IMR-90 (cell line): ENCODE measurements around the gene IFNGR1. TPM values are rescaled to one million over a fixed set of nuclear protein-coding genes. Genes with fewer than 3 reads are reported as not detected.
"Not testable (repeated sequence)": the region's sequence is repeated elsewhere in the genome, so short reads cannot be mapped to it uniquely, and the experiment has no call there.

Source experiments
- ATAC-seq: fragments of 200-7000 bp; cut with Tn5 transposase; 2 replicates; pipeline ENCODE4 v1.9.1; 2020; ENCODE audit warnings: low read depth, mild to moderate bottlenecking, moderate library complexity
- BruUV-seq: library from RNA; stranded (reverse); fragments of 400-500 nt; replicated peaks from 2 replicates; lab custom pipeline; 2021; lab: Mats Ljungman, UMichigan
- CTCF ChIA-PET: fragments of 300-600 bp; formaldehyde crosslinking; extraction: SDS; loops from one replicate; lab custom pipeline; 2021; ENCODE audit warnings: antibody characterized with exemption; lab: Yijun Ruan, JAX
- POLR2A ChIA-PET: fragments of 300-600 bp; sonication (Branson Sonifier 250); formaldehyde crosslinking; loops from one replicate; lab custom pipeline; 2022; ENCODE audit warnings: antibody characterized with exemption; ENCODE audit not compliant: unreplicated experiment; lab: Charles Lee
- DNase-seq: peaks from one replicate; pipeline ENCODE4 v3.0.0; 2013
- H2AFZ ChIP-seq: replicated peaks from 2 replicates; pipeline ENCODE3; 2013; ENCODE audit warnings: low read length, mild to moderate bottlenecking; ENCODE audit not compliant: poor library complexity
- H2AK5ac ChIP-seq: 2 replicates; pipeline ENCODE4 v1.6.1; 2013; ENCODE audit warnings: low read depth, low read length, inconsistent platforms
- H2AK9ac ChIP-seq: replicated peaks from 2 replicates; pipeline ENCODE3; 2013; ENCODE audit warnings: mild to moderate bottlenecking, low read depth, low read length, moderate library complexity; ENCODE audit not compliant: poor library complexity
- H2BK120ac ChIP-seq: 2 replicates; pipeline ENCODE4 v1.6.1; 2013; ENCODE audit warnings: low read depth, low read length, inconsistent platforms
- H2BK15ac ChIP-seq: 3 replicates; pipeline ENCODE4 v1.6.1; 2013; ENCODE audit warnings: low read depth, low read length, inconsistent platforms
- H2BK20ac ChIP-seq: 2 replicates; pipeline ENCODE4 v1.6.1; 2013; ENCODE audit warnings: low read depth, mild to moderate bottlenecking, inconsistent platforms, low read length, moderate library complexity
- H2BK5ac ChIP-seq: 2 replicates; pipeline ENCODE4 v1.6.1; 2013; ENCODE audit warnings: mild to moderate bottlenecking, low read depth, low read length, inconsistent platforms; ENCODE audit not compliant: poor library complexity, severe bottlenecking
- H3K14ac ChIP-seq: replicated peaks from 2 replicates; pipeline ENCODE4 v1.6.1; 2013; ENCODE audit warnings: low read depth, low read length, inconsistent platforms
- H3K18ac ChIP-seq: 2 replicates; pipeline ENCODE4 v1.6.1; 2013; ENCODE audit warnings: low read depth, low read length, control low read depth
- H3K23ac ChIP-seq: 2 replicates; pipeline ENCODE4 v1.6.1; 2013; ENCODE audit warnings: low read depth, low read length, inconsistent platforms
- H3K27ac ChIP-seq: 2 replicates; pipeline ENCODE4 v1.5.1; 2013; ENCODE audit warnings: mild to moderate bottlenecking, control low read depth, low read length; ENCODE audit not compliant: insufficient read depth
- H3K27me3 ChIP-seq: 2 replicates; pipeline ENCODE4 v1.6.1; 2013; ENCODE audit warnings: low read length; ENCODE audit not compliant: control insufficient read depth, insufficient read depth
- H3K36me3 ChIP-seq: 2 replicates; pipeline ENCODE4 v1.6.1; 2013; ENCODE audit warnings: low read length, mixed read lengths; ENCODE audit not compliant: control insufficient read depth, insufficient read depth
- H3K4ac ChIP-seq: 2 replicates; pipeline ENCODE4 v1.6.1; 2013; ENCODE audit warnings: low read depth, low read length, inconsistent platforms
- H3K4me1 ChIP-seq: 2 replicates; pipeline ENCODE4 v1.6.1; 2013; ENCODE audit warnings: low read length, mixed read lengths; ENCODE audit not compliant: control insufficient read depth, insufficient read depth
- H3K4me2 ChIP-seq: 2 replicates; pipeline ENCODE4 v1.6.1; 2013; ENCODE audit warnings: low read depth, mild to moderate bottlenecking, control low read depth, low read length, moderate library complexity
- H3K4me3 ChIP-seq: 2 replicates; pipeline ENCODE4 v1.5.1; 2013; ENCODE audit warnings: low read depth, mild to moderate bottlenecking, control low read depth, low read length, moderate library complexity; ENCODE audit not compliant: insufficient read depth
- H3K56ac ChIP-seq: 2 replicates; pipeline ENCODE4 v1.6.1; 2013; ENCODE audit warnings: low read length, inconsistent platforms; ENCODE audit not compliant: insufficient read depth; ENCODE audit errors: extremely low read depth
- H3K79me1 ChIP-seq, 2 experiments: 2 replicates each; pipeline ENCODE4 v1.6.1; 2013; ENCODE audit warnings: low read length in 2 of 2, inconsistent platforms in 1 of 2, low read depth in 1 of 2
- H3K9ac ChIP-seq: 2 replicates; pipeline ENCODE4 v1.6.1; 2013; ENCODE audit warnings: low read depth, low read length, control low read depth
- H3K9me1 ChIP-seq: 2 replicates; pipeline ENCODE4 v1.6.1; 2013; ENCODE audit warnings: low read length, inconsistent platforms; ENCODE audit not compliant: insufficient read depth
- H3K9me3 ChIP-seq: 2 replicates; pipeline ENCODE4 v1.6.1; 2013; ENCODE audit warnings: low read length; ENCODE audit not compliant: control insufficient read depth, insufficient read depth
- H4K20me1 ChIP-seq: 2 replicates; pipeline ENCODE4 v1.6.1; 2013; ENCODE audit warnings: low read length, inconsistent platforms; ENCODE audit not compliant: insufficient read depth
- H4K5ac ChIP-seq: 2 replicates; pipeline ENCODE4 v1.6.1; 2013; ENCODE audit warnings: mild to moderate bottlenecking, low read depth, low read length, control low read depth
- H4K8ac ChIP-seq, 2 experiments: 2 replicates each; pipeline ENCODE4 v1.6.1; 2013; ENCODE audit warnings: low read depth in 2 of 2, low read length in 2 of 2, control low read depth in 1 of 2, inconsistent platforms in 1 of 2
- H4K91ac ChIP-seq: 2 replicates; pipeline ENCODE4 v1.6.1; 2013; ENCODE audit warnings: low read depth, low read length, inconsistent platforms; ENCODE audit not compliant: insufficient read depth
- BHLHE40 ChIP-seq: fragments of 150-350 bp; IDR thresholded peaks from 2 replicates; pipeline ENCODE4 v1.6.1; 2016; ENCODE audit warnings: mild to moderate bottlenecking, low read depth, low read length
- CHD1 ChIP-seq: IDR thresholded peaks from 2 replicates; pipeline ENCODE4 v1.6.1; 2012; ENCODE audit warnings: low read depth, low read length, improper control_type of control experiment
- FOS ChIP-seq: fragments of 150-350 bp; IDR thresholded peaks from 2 replicates; pipeline ENCODE4 v1.6.1; 2016; ENCODE audit warnings: low read depth, low read length
- MAZ ChIP-seq: IDR thresholded peaks from 2 replicates; pipeline ENCODE4 v1.6.1; 2012; ENCODE audit warnings: low read depth, mild to moderate bottlenecking, low read length, improper control_type of control experiment, moderate library complexity, borderline replicate concordance
- NFE2L2 ChIP-seq: fragments of 150-350 bp; IDR thresholded peaks from 2 replicates; pipeline ENCODE4 v1.6.1; 2016; ENCODE audit warnings: low read depth, mild to moderate bottlenecking, low read length
- POLR2A ChIP-seq: IDR thresholded peaks from 2 replicates; pipeline ENCODE4 v1.6.1; 2012; ENCODE audit warnings: mild to moderate bottlenecking, low read depth, low read length
- RCOR1 ChIP-seq: IDR thresholded peaks from 2 replicates; pipeline ENCODE4 v1.6.1; 2012; ENCODE audit warnings: mild to moderate bottlenecking, low read length, improper control_type of control experiment; ENCODE audit not compliant: insufficient replicate concordance
- SMC3 ChIP-seq: fragments of 150-350 bp; IDR thresholded peaks from 2 replicates; pipeline ENCODE4 v1.6.1; 2016; ENCODE audit warnings: low read depth, mild to moderate bottlenecking, antibody characterized with exemption, low read length, moderate library complexity
- USF2 ChIP-seq: fragments of 150-350 bp; IDR thresholded peaks from 2 replicates; pipeline ENCODE4 v1.6.1; 2017; ENCODE audit warnings: mild to moderate bottlenecking, antibody characterized with exemption, low read length, low read depth
- WGBS, 2 experiments: methylation state at CpG; one replicate each; pipeline versions ENCODE4 v1.1.5 to v1.1.7; 2013; ENCODE audit warnings: missing lambda C conversion rate in 2 of 2; ENCODE audit not compliant: insufficient read length in 1 of 2; ENCODE audit errors: extremely low coverage in 2 of 2; 5-methylcytosine and 5-hydroxymethylcytosine counted together
- dilution Hi-C: fragments of 300-500 bp; cut with HindIII; formaldehyde crosslinking; loops from one replicate; pipeline ENCODE4 v1.14.3; 2018; ENCODE audit warnings: low sequenced_read_pairs; ENCODE audit not compliant: unreplicated experiment
- in situ Hi-C: fragments of 300-500 bp; cut with MboI; formaldehyde crosslinking; loops from 3 replicates; pipeline ENCODE4 v1.14.3; 2019; ENCODE audit warnings: low sequenced_read_pairs, inconsistent platforms, mixed read lengths
- intact Hi-C: fragments of 100-400 bp; cut with micrococcal nuclease; formaldehyde crosslinking; loops from 2 replicates; pipeline ENCODE4 v1.10.0; 2022
- polyA plus RNA-seq, 3 experiments: library from polyadenylated mRNA; depleted of rRNA; stranded (reverse); fragments of >200 nt; gene quantifications; 2 replicates each; pipeline ENCODE4 v1.2.3, GENCODE V29; 2012; ENCODE audit warnings: low replicate concordance in 1 of 3
- total RNA-seq: library from RNA; depleted of rRNA; stranded (reverse); fragments of >200 nt; gene quantifications from 2 replicates; pipeline ENCODE4 v1.2.3, GENCODE V29; 2012

The IFNGR1 gene
- total and polyA plus RNA-seq, 2 of the 4 experiments (the other 2 are of a cell fraction), result 19.1 to 25.6 TPM

- H4K20me1 ChIP-seq, result peaks cover 11% of the 10 kb centered on the region; the same call in 1 of the 2 replicates
- peaks cover 19% of the 10 kb centered on the region for H3K36me3 ChIP-seq
- H3K4me3 ChIP-seq, result no peak overlapping the region
- H2AK9ac ChIP-seq, result no peak overlapping the region
- no peak overlapping the region for H2BK20ac ChIP-seq
- H3K27me3 ChIP-seq, result no peaks in the 10 kb centered on the region
- H2AFZ ChIP-seq, result no peak overlapping the region
- no peak for TF ChIP-seq MAZ
- TF ChIP-seq CHD1, result no peak
- no peak for TF ChIP-seq RCOR1
- TF ChIP-seq BHLHE40, result no peak
- TF ChIP-seq NFE2L2, result no peak
- TF ChIP-seq FOS, result no peak
- TF ChIP-seq POLR2A, result no peak
- TF ChIP-seq USF2, result no peak
- no peak for TF ChIP-seq SMC3
- H3K4me2 ChIP-seq, result no peak overlapping the region
- H3K9me3 ChIP-seq, result no peaks in the 10 kb centered on the region; the same call in 1 of the 2 replicates
- H3K56ac ChIP-seq, result no peak overlapping the region
- intact Hi-C loops, result no loop called here
- H3K79me1 ChIP-seq, result peaks cover 17 to 30% of the 10 kb centered on the region in 2 experiments
- no peak overlapping the region for H3K18ac ChIP-seq
- H4K91ac ChIP-seq, result no peak overlapping the region
- H3K23ac ChIP-seq, result no peak overlapping the region
- BruUV-seq, result no TSS peak
- DNase-seq (no peak), ATAC-seq (no peak)
- POLR2A ChIA-PET, result no interaction called here
- H2BK120ac ChIP-seq, result no peak overlapping the region
- 97% methylated on average over 6 of the region's 7 CpGs; no CpG with 5 or more reads in 1 of the 2 experiments for WGBS, 2 experiments
- H4K5ac ChIP-seq, result no peak overlapping the region
- H3K9me1 ChIP-seq, result no peaks in the 10 kb centered on the region
- CTCF ChIA-PET, result no interaction called here
- H3K4me1 ChIP-seq, result no peaks in the 10 kb centered on the region
- H2BK15ac ChIP-seq, result no peak overlapping the region
- no peak overlapping the region for H3K4ac ChIP-seq
- in situ Hi-C loops, result no loop called here
- dilution Hi-C loops, result no loop called here
- H2BK5ac ChIP-seq, result no peak overlapping the region
- H3K14ac ChIP-seq, result no peak overlapping the region
- no peak overlapping the region for H3K27ac ChIP-seq
- no peak overlapping the region for H2AK5ac ChIP-seq
- no peak overlapping the region for H4K8ac ChIP-seq
- no peak overlapping the region for H3K9ac ChIP-seq
These were observed 10.9 kb downstream of the IFNGR1 start for GRCh38 chr6:137208279-137208678.

GRCh38 chr6:137207457-137207856, 11.7 kb downstream of the IFNGR1 start:
- H3K4ac ChIP-seq, dilution Hi-C loops, ATAC-seq, H2AK9ac ChIP-seq, H3K23ac ChIP-seq, DNase-seq, H3K56ac ChIP-seq, POLR2A ChIA-PET, BruUV-seq, H3K18ac ChIP-seq, H3K9ac ChIP-seq, H3K27ac ChIP-seq, H3K27me3 ChIP-seq, in situ Hi-C loops, H2AFZ ChIP-seq, H4K8ac ChIP-seq, H2AK5ac ChIP-seq, H4K20me1 ChIP-seq, H3K9me1 ChIP-seq, H3K9me3 ChIP-seq, H3K4me2 ChIP-seq, H2BK120ac ChIP-seq, intact Hi-C loops, H2BK5ac ChIP-seq, H2BK20ac ChIP-seq, H3K4me1 ChIP-seq, CTCF ChIA-PET, H2BK15ac ChIP-seq, H4K91ac ChIP-seq, H4K5ac ChIP-seq, H3K4me3 ChIP-seq, H3K14ac ChIP-seq: not testable (repeated sequence)
- WGBS, 2 experiments, result no CpG with 5 or more reads among the region's 3 CpGs
- Histone ChIP-seq H3K36me3 (peaks cover 19% of the 10 kb centered on the region), H3K79me1 (peaks cover 17 to 29% of the 10 kb centered on the region in 2 experiments)
